GM12865 (cell line): Measurements from ENCODE around the gene PSPN.

Source experiments
- DNase-seq: peaks from one replicate; pipeline ENCODE4 v3.0.0; 2010; ENCODE audit warnings: low read depth
- H3K4me3 ChIP-seq: 2 replicates; pipeline ENCODE4 v1.5.1; 2011; ENCODE audit warnings: mild to moderate bottlenecking, low read depth, low read length, control low read depth
- CTCF ChIP-seq: IDR thresholded peaks from 2 replicates; pipeline ENCODE4 v1.5.1; 2011; ENCODE audit warnings: low read length, control low read depth, low read depth, inconsistent platforms; ENCODE audit not compliant: insufficient read depth; ENCODE audit errors: missing control alignments

PSPN gene

GRCh38 chr19:6418562-6418932 is 42.8 kb upstream of the PSPN start:
- DNase-seq: no peak
- H3K4me3 ChIP-seq: no peak overlapping the region
- TF ChIP-seq CTCF: no peak

- TF ChIP-seq CTCF: no peak
- H3K4me3 ChIP-seq: no peak overlapping the region
- no peak for DNase-seq
Observed at GRCh38 chr19:6417713-6418561, 42.2 kb upstream of the PSPN start.

- no peak overlapping the region for H3K4me3 ChIP-seq
- no peak for TF ChIP-seq CTCF
- no peak for DNase-seq
Observed at GRCh38 chr19:6416658-6417405, 41.1 kb upstream of the PSPN start.

- TF ChIP-seq CTCF: no peak
Observed at GRCh38 chr19:6415591-6416190, 40.0 kb upstream of the PSPN start.

GRCh38 chr19:6414793-6415590 is 39.3 kb upstream of the PSPN start:
- no peak for TF ChIP-seq CTCF
- H3K4me3 ChIP-seq: no peak overlapping the region
- no peak for DNase-seq

More at GRCh38 chr19:6415591-6416190, 40.0 kb upstream of the PSPN start:
- no peak overlapping the region for H3K4me3 ChIP-seq
- DNase-seq: no peak
